Natural killer cell treated with Interleukin-12 subunit alpha and Interleukin-12 subunit beta and Interleukin-15 and Interleukin-18, amount 100 ng/mL, for 72 hours (primary cell): Measurements from ENCODE around the gene VPS39. TPM values are rescaled to one million over a fixed set of nuclear protein-coding genes. Genes with fewer than 3 reads are reported as not detected.
A peak's percentile ranks its signal among the peaks of the same experiment; 100 is the strongest.

Experiments used
- ATAC-seq, 2 donors: fragments of 150-1000 bp; cut with Tn5 transposase in 1 of 2; sonication (Bioruptor Pico), chemical (Tn5 transposase) in 1 of 2; 2 replicates each; pipeline ENCODE4 v1.10.0; 2021
- DNase-seq: peaks from one replicate; pipeline ENCODE4 v3.0.0; 2022; ENCODE audit warnings: low spot score
- H3K27ac Mint-ChIP-seq, 2 donors: 1 replicate in 1 of 2; 2 replicates in 1 of 2; pipeline ENCODE4 v1.8.0; 2022; ENCODE audit warnings: mixed read lengths in 2 of 2, mild to moderate bottlenecking in 1 of 2, moderate library complexity in 1 of 2
- H3K27me3 Mint-ChIP-seq, 2 donors: 1 replicate in 1 of 2; 2 replicates in 1 of 2; pipeline ENCODE4 v1.8.0; 2022; ENCODE audit warnings: mixed read lengths in 2 of 2
- H3K36me3 Mint-ChIP-seq: one replicate; pipeline ENCODE4 v1.8.0; 2022; ENCODE audit warnings: mixed read lengths
- H3K4me1 Mint-ChIP-seq, 2 donors: 1 replicate in 1 of 2; 2 replicates in 1 of 2; pipeline ENCODE4 v1.8.0; 2022; ENCODE audit warnings: low read depth in 2 of 2, mixed read lengths in 2 of 2, mild to moderate bottlenecking in 1 of 2
- H3K4me3 Mint-ChIP-seq: one replicate; pipeline ENCODE4 v1.8.0; 2022; ENCODE audit warnings: mixed read lengths
- H3K9me3 Mint-ChIP-seq: 2 replicates; pipeline ENCODE4 v1.8.0; 2022; ENCODE audit warnings: mixed read lengths
- total RNA-seq, 2 donors: library from RNA; stranded (reverse); gene quantifications; one replicate each; pipeline ENCODE4 v1.2.3, GENCODE V29; 2022

The VPS39 gene
- total RNA-seq, 2 donors from 2014 or later = 66.2 to 84.6 TPM

GRCh38 chr15:42131826-42132806 lies 76.0 kb downstream of the VPS39 start:
- Mint-ChIP-seq H3K4me3 (no peak overlapping the region), H3K27me3 (peaks cover 12 to 21% of the 10 kb centered on the region in 2 donors), H3K27ac (no peak overlapping the region), H3K9me3 (no peaks in the 10 kb centered on the region), H3K4me1 (peaks cover 0 to 6% of the 10 kb centered on the region in 2 donors), H3K36me3 (no peaks in the 10 kb centered on the region)
- ATAC-seq (peak in 1 of 2 donors; percentile 48), DNase-seq (no peak)

GRCh38 chr15:42131006-42131405 lies 77.1 kb downstream of the VPS39 start:
- ATAC-seq (peak in 1 of 2 donors; percentile 8), DNase-seq (no peak)
- no peaks in the 10 kb centered on the region for H3K9me3 Mint-ChIP-seq
- no peaks in the 10 kb centered on the region for H3K36me3 Mint-ChIP-seq
- H3K27me3 Mint-ChIP-seq = peaks cover 12 to 21% of the 10 kb centered on the region in 2 donors
- H3K4me1 Mint-ChIP-seq = peaks cover 0 to 6% of the 10 kb centered on the region in 2 donors
- H3K27ac Mint-ChIP-seq = no peak overlapping the region
- no peak overlapping the region for H3K4me3 Mint-ChIP-seq

- H3K27ac Mint-ChIP-seq = no peak overlapping the region
- DNase-seq = no peak
- H3K4me1 Mint-ChIP-seq = peaks cover 0 to 6% of the 10 kb centered on the region in 2 donors
- ATAC-seq = peak in 1 of 2 donors; percentile 43
- H3K9me3 Mint-ChIP-seq = no peaks in the 10 kb centered on the region
- H3K27me3 Mint-ChIP-seq = peaks cover 13 to 24% of the 10 kb centered on the region in 2 donors
- no peak overlapping the region for H3K4me3 Mint-ChIP-seq
- no peaks in the 10 kb centered on the region for H3K36me3 Mint-ChIP-seq
Measured at GRCh38 chr15:42130246-42130986, 77.7 kb downstream of the VPS39 start.

- Mint-ChIP-seq H3K27me3 (peaks cover 19 to 33% of the 10 kb centered on the region in 2 donors), H3K36me3 (no peaks in the 10 kb centered on the region), H3K9me3 (no peaks in the 10 kb centered on the region), H3K27ac (no peak overlapping the region), H3K4me3 (no peak overlapping the region), H3K4me1 (peaks cover 0 to 6% of the 10 kb centered on the region in 2 donors)
- ATAC-seq = no peak
- no peak for DNase-seq
Measured at GRCh38 chr15:42129364-42129763, 78.7 kb downstream of the VPS39 start.

- H3K9me3 Mint-ChIP-seq = no peaks in the 10 kb centered on the region
- peaks cover 19 to 34% of the 10 kb centered on the region in 2 donors for H3K27me3 Mint-ChIP-seq
- no peak overlapping the region for H3K4me3 Mint-ChIP-seq
- no peaks in the 10 kb centered on the region for H3K36me3 Mint-ChIP-seq
- DNase-seq = no peak
- no peak for ATAC-seq
- peaks cover 0 to 6% of the 10 kb centered on the region in 2 donors for H3K4me1 Mint-ChIP-seq
- no peak overlapping the region for H3K27ac Mint-ChIP-seq
Measured at GRCh38 chr15:42128476-42128875, 79.6 kb downstream of the VPS39 start.

- Mint-ChIP-seq H3K4me1 (peaks cover 2 to 6% of the 10 kb centered on the region in 2 donors), H3K9me3 (no peaks in the 10 kb centered on the region), H3K4me3 (no peak overlapping the region), H3K27me3 (peaks cover 15 to 21% of the 10 kb centered on the region in 2 donors), H3K36me3 (no peaks in the 10 kb centered on the region), H3K27ac (no peak overlapping the region)
- ATAC-seq = no peak
- no peak for DNase-seq
Measured at GRCh38 chr15:42123546-42123945, 84.6 kb downstream of the VPS39 start.

- no peak overlapping the region for H3K27ac Mint-ChIP-seq
- H3K36me3 Mint-ChIP-seq = no peaks in the 10 kb centered on the region
- H3K4me1 Mint-ChIP-seq = peaks cover 2 to 6% of the 10 kb centered on the region in 2 donors
- peaks cover 14 to 16% of the 10 kb centered on the region in 2 donors for H3K27me3 Mint-ChIP-seq
- DNase-seq (no peak), ATAC-seq (peak; percentile 13 to 54)
- no peak overlapping the region for H3K4me3 Mint-ChIP-seq
- H3K9me3 Mint-ChIP-seq = no peaks in the 10 kb centered on the region
Measured at GRCh38 chr15:42121682-42122081, 86.4 kb downstream of the VPS39 start.

GRCh38 chr15:42121021-42121420 lies 87.1 kb downstream of the VPS39 start:
- ATAC-seq = peak; percentile 78 to 79
- Mint-ChIP-seq H3K36me3 (no peaks in the 10 kb centered on the region), H3K9me3 (no peaks in the 10 kb centered on the region), H3K4me1 (peaks cover 2 to 6% of the 10 kb centered on the region in 2 donors), H3K4me3 (no peak overlapping the region), H3K27me3 (peaks cover 14 to 20% of the 10 kb centered on the region in 2 donors), H3K27ac (no peak overlapping the region)
- DNase-seq = no peak

GRCh38 chr15:42120285-42120684 lies 87.8 kb downstream of the VPS39 start:
- peaks cover 2 to 6% of the 10 kb centered on the region in 2 donors for H3K4me1 Mint-ChIP-seq
- no peak overlapping the region for H3K27ac Mint-ChIP-seq
- H3K27me3 Mint-ChIP-seq = peaks cover 9 to 19% of the 10 kb centered on the region in 2 donors
- no peaks in the 10 kb centered on the region for H3K36me3 Mint-ChIP-seq
- DNase-seq (no peak), ATAC-seq (no peak)
- no peaks in the 10 kb centered on the region for H3K9me3 Mint-ChIP-seq
- no peak overlapping the region for H3K4me3 Mint-ChIP-seq

- Mint-ChIP-seq H3K9me3 (no peaks in the 10 kb centered on the region), H3K27ac (no peak overlapping the region), H3K4me3 (no peak overlapping the region), H3K36me3 (no peaks in the 10 kb centered on the region), H3K4me1 (peaks cover 2 to 6% of the 10 kb centered on the region in 2 donors), H3K27me3 (peaks cover 2 to 16% of the 10 kb centered on the region in 2 donors)
- no peak for DNase-seq
- ATAC-seq = no peak
Measured at GRCh38 chr15:42119446-42119760, 88.7 kb downstream of the VPS39 start.

- DNase-seq (no peak), ATAC-seq (no peak)
- H3K4me3 Mint-ChIP-seq = no peak overlapping the region
- H3K9me3 Mint-ChIP-seq = no peaks in the 10 kb centered on the region
- H3K36me3 Mint-ChIP-seq = no peaks in the 10 kb centered on the region
- H3K27ac Mint-ChIP-seq = no peak overlapping the region
- peaks cover 2 to 6% of the 10 kb centered on the region in 2 donors for H3K4me1 Mint-ChIP-seq
- H3K27me3 Mint-ChIP-seq = peaks cover under 1 to 18% of the 10 kb centered on the region in 2 donors
Measured at GRCh38 chr15:42118650-42119445, 89.3 kb downstream of the VPS39 start.

- no peak overlapping the region for H3K27ac Mint-ChIP-seq
- H3K9me3 Mint-ChIP-seq = no peaks in the 10 kb centered on the region
- H3K4me3 Mint-ChIP-seq = no peak overlapping the region
- DNase-seq (no peak), ATAC-seq (no peak)
- H3K4me1 Mint-ChIP-seq = no peaks in the 10 kb centered on the region
- H3K27me3 Mint-ChIP-seq = peaks cover 35 to 50% of the 10 kb centered on the region in 2 donors
- H3K36me3 Mint-ChIP-seq = no peaks in the 10 kb centered on the region
Measured at GRCh38 chr15:42111924-42112323, 96.2 kb downstream of the VPS39 start.

- Mint-ChIP-seq H3K4me1 (no peaks in the 10 kb centered on the region), H3K27me3 (peaks cover 30 to 50% of the 10 kb centered on the region in 2 donors), H3K4me3 (no peak overlapping the region), H3K9me3 (no peaks in the 10 kb centered on the region), H3K36me3 (no peaks in the 10 kb centered on the region), H3K27ac (no peak overlapping the region)
- DNase-seq (no peak), ATAC-seq (no peak)
Measured at GRCh38 chr15:42110367-42110766, 97.7 kb downstream of the VPS39 start.
